Thyroid gland (tissue), 4 donors: ENCODE data around the gene EIF4G1. TPM values are rescaled to one million over a fixed set of nuclear protein-coding genes. Genes with fewer than 3 reads are reported as not detected.

Experiments used
- DNase-seq, 2 donors: peaks; one replicate each; pipeline ENCODE4 v3.0.0-alpha.2; 2019
- H3K27ac ChIP-seq, 3 donors: fragments of 200-600 bp; sonication (generic); 1 replicate in 2 of 3; 2 replicates in 1 of 3; pipeline ENCODE4 v1.5.1; 2016 to 2019; ENCODE audit warnings: mild to moderate bottlenecking in 1 of 3, moderate library complexity in 1 of 3
- H3K27me3 ChIP-seq: fragments of 200-600 bp; sonication (generic); one replicate; pipeline ENCODE4 v1.5.1; 2019
- H3K36me3 ChIP-seq, 2 donors: fragments of 200-600 bp; sonication (generic); one replicate each; pipeline ENCODE4 v1.5.1; 2016 to 2019
- H3K4me1 ChIP-seq, 2 donors: fragments of 200-600 bp; sonication (generic); one replicate each; pipeline ENCODE4 v1.5.1; 2017 to 2019
- H3K4me3 ChIP-seq, 3 donors: fragments of 200-600 bp; sonication (generic); replicated peaks in 1 of 3; 1 replicate in 2 of 3; 2 replicates in 1 of 3; pipeline ENCODE4 v1.5.1; 2016; ENCODE audit warnings: mild to moderate bottlenecking in 1 of 3
- H3K9me3 ChIP-seq: fragments of 200-600 bp; sonication (generic); one replicate; pipeline ENCODE4 v1.5.1; 2017
- POLR2A ChIP-seq, 2 donors: fragments of 450-650 bp; IDR thresholded peaks; one replicate each; pipeline ENCODE4 v1.6.1; 2017; ENCODE audit warnings: antibody characterized with exemption in 2 of 2, mild to moderate bottlenecking in 2 of 2, moderate library complexity in 1 of 2
- WGBS, 2 donors: methylation state at CpG; one replicate each; pipeline ENCODE4 v1.1.5; 2017; 5-methylcytosine and 5-hydroxymethylcytosine counted together
- intact Hi-C: fragments of 100-400 bp; cut with DNase I; formaldehyde crosslinking; loops from one replicate; pipeline ENCODE4 v1.15.1; 2023
- total RNA-seq, 4 donors: library from RNA; depleted of rRNA; stranded (reverse); fragments of >200 nt; gene quantifications; one replicate each; pipeline ENCODE4 v1.2.3, GENCODE V29; 2016
- TF ChIP-seq, protein P1 (sequence below), 6 experiments: fragments of 200-600 bp in 3 of 6; fragments of 450-650 bp in 3 of 6; sonication (generic) in 3 of 6; IDR thresholded peaks; one replicate each; pipeline ENCODE4 v1.5.1; 2016 to 2019; ENCODE audit warnings: antibody characterized with exemption in 6 of 6, mild to moderate bottlenecking in 2 of 6, inconsistent platforms in 1 of 6, moderate library complexity in 1 of 6

EIF4G1 gene
- total RNA-seq, 4 donors from 2014 or later = 206 to 418 (median 348) TPM

DNA sequence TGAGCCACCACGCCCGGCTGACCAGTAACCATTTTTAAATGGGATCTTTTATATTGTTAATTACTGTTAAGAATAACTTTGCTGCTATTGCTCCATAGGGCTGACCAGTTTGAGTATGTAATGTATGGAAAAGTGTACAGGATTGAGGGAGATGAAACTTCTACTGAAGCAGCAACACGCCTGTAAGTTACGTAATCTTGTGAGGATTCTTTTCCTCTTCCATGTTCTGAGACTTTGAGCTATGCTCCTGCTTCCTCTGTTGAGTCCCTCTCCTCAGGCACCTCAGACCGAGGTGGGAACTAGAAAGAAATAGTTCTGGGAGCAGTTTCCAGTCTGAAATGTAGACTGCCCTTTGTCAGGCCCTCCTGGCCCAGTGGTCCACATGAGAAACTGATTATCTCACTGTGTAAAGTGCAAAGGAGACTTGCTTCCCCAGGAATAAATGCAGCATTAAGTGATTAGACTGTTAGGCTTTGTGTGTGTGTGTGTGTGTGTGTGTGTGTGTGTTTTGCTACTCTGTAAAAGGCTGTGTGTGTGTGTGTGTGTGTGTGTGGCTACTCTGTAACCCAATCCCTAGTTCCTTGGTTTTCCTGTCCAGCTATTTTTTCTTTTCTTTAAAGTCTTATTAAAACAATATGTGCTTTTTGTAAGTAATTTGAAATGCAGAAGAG, 52.3 kb downstream of the EIF4G1 start:
- no peak for TF ChIP-seq POLR2A (IDR thresholded peaks at IDR 0.05)
- TF ChIP-seq, protein P1, sequence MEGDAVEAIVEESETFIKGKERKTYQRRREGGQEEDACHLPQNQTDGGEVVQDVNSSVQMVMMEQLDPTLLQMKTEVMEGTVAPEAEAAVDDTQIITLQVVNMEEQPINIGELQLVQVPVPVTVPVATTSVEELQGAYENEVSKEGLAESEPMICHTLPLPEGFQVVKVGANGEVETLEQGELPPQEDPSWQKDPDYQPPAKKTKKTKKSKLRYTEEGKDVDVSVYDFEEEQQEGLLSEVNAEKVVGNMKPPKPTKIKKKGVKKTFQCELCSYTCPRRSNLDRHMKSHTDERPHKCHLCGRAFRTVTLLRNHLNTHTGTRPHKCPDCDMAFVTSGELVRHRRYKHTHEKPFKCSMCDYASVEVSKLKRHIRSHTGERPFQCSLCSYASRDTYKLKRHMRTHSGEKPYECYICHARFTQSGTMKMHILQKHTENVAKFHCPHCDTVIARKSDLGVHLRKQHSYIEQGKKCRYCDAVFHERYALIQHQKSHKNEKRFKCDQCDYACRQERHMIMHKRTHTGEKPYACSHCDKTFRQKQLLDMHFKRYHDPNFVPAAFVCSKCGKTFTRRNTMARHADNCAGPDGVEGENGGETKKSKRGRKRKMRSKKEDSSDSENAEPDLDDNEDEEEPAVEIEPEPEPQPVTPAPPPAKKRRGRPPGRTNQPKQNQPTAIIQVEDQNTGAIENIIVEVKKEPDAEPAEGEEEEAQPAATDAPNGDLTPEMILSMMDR (IDR thresholded peaks at IDR 0.05) = no peak
- 85 to 91% methylated on average over 5 of the region's 5 CpGs for WGBS, 2 donors
- Histone ChIP-seq H3K27me3 (no peaks in the 10 kb centered on the region), H3K27ac (no peak overlapping the region), H3K9me3 (no peaks in the 10 kb centered on the region), H3K36me3 (peaks cover 3 to 11% of the 10 kb centered on the region in 2 donors), H3K4me1 (peaks cover 28 to 30% of the 10 kb centered on the region in 2 donors), H3K4me3 (no peak overlapping the region)
- no peak for DNase-seq
- intact Hi-C loops = no loop called here

GRCh38 chr3:184368116-184368515, 53.7 kb downstream of the EIF4G1 start:
- no peak for TF ChIP-seq POLR2A (IDR thresholded peaks at IDR 0.05)
- TF ChIP-seq, protein P1 (IDR thresholded peaks at IDR 0.05) = no peak
- no peak for DNase-seq
- WGBS, 2 donors = 72 to 87% methylated on average over 8 to 9 of the region's 9 CpGs
- intact Hi-C loops = no loop called here
- no peaks in the 10 kb centered on the region for H3K9me3 ChIP-seq
- H3K36me3 ChIP-seq = peaks cover 3 to 11% of the 10 kb centered on the region in 2 donors
- peak overlapping the region in 1 of 3 donors; percentile 51 for H3K27ac ChIP-seq
- no peaks in the 10 kb centered on the region for H3K27me3 ChIP-seq
- peaks cover 28 to 30% of the 10 kb centered on the region in 2 donors for H3K4me1 ChIP-seq
- H3K4me3 ChIP-seq = no peak overlapping the region

- peaks cover 3 to 11% of the 10 kb centered on the region in 2 donors for H3K36me3 ChIP-seq
- intact Hi-C loops = no loop called here
- 49 to 51% methylated on average over 3 of the region's 3 CpGs for WGBS, 2 donors
Measured at GRCh38 chr3:184368586-184369183, 54.3 kb downstream of the EIF4G1 start.

GRCh38 chr3:184371570-184372018, 57.2 kb downstream of the EIF4G1 start:
- peak; percentile 87 to 90 for DNase-seq
- Histone ChIP-seq H3K27ac (no peak overlapping the region), H3K9me3 (no peaks in the 10 kb centered on the region), H3K36me3 (peaks cover 0 to 10% of the 10 kb centered on the region in 2 donors), H3K4me1 (peaks cover 15 to 16% of the 10 kb centered on the region in 2 donors), H3K4me3 (no peak overlapping the region), H3K27me3 (no peaks in the 10 kb centered on the region)
- WGBS, 2 donors = 42 to 48% methylated on average over 5 of the region's 5 CpGs
- intact Hi-C loops = loop anchor here (5.0 to 10.0 kb wide), 2 partner anchors 141 to 173 kb away; no protein-coding TSS in a partner anchor
- no peak for TF ChIP-seq POLR2A (IDR thresholded peaks at IDR 0.05)
- TF ChIP-seq, protein P1 (IDR thresholded peaks at IDR 0.05) = peak; percentile 78 to 97 (median 96)

More at GRCh38 chr3:184368586-184369183, 54.3 kb downstream of the EIF4G1 start:
- Histone ChIP-seq H3K9me3 (no peaks in the 10 kb centered on the region), H3K4me1 (peaks cover 25 to 28% of the 10 kb centered on the region in 2 donors), H3K4me3 (no peak overlapping the region), H3K27me3 (no peaks in the 10 kb centered on the region), H3K27ac (peak overlapping the region in 1 of 3 donors; percentile 51)
- TF ChIP-seq POLR2A (IDR thresholded peaks at IDR 0.05) = no peak
- TF ChIP-seq, protein P1 (IDR thresholded peaks at IDR 0.05) = no peak
- DNase-seq = peak; percentile 63 to 75
